ENCODE results near the gene FEZF1. TPM values are rescaled to one million over a fixed set of nuclear protein-coding genes. Genes with fewer than 3 reads are reported as not detected.
"Not testable (repeated sequence)": the region's sequence is repeated elsewhere in the genome, so short reads cannot be mapped to it uniquely, and the experiment has no call there.

Gene FEZF1
- total RNA-seq, 1 donor from 2014 or later = not detected

DNA sequence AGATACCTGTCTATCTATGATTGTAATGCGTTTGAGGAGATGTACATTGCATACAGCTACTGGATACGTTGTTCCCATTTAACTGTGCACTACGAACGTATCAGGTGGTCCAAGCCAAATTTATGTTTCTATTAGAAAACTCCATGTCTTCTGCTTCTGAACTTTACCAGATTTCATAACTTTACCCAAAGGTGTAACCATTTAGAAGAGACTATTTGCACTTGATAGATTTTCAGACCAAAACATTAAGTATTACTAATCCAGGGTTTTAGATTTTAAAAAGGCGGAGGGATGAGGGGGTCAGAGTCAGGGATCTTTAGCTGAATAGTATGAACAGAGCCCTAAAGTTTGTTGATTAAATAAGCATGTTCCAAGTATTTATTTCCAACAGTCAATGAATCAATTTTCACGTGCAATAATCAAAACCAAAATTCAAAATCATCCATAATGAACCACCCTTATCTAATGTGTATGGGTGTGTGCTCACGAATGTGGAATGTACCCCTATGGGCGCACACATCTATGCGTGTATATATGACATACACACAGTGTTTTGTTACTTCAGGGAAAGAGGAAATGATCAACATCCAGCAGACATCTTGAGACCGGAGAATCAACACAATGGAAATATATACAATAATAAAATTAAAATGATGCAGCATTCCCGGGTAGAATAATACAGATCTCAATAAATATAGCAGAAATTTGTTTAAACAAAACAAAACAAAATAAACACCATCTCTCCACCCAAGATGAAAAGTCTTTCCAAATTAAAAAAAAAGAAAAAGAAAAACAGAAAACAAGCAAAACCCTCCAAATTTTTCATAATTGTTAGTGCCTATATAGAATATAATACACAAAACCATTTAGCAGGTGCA, 3.4 kb downstream of the FEZF1 start:
- Histone ChIP-seq H3K9me3 (ENCODE audit: control insufficient read depth in 3 of 3, low read length in 3 of 3) (no peaks in the 10 kb centered on the region), H3K36me3 (ENCODE audit: control insufficient read depth in 3 of 3, insufficient read depth in 3 of 3, low read length in 3 of 3) (no peaks in the 10 kb centered on the region), H3K27ac (ENCODE audit: low read depth, low read length) (no peak overlapping the region), H3K4me1 (ENCODE audit: control insufficient read depth in 3 of 3, insufficient read depth in 3 of 3, low read length in 3 of 3) (peaks cover 24 to 33% (median 26%) of the 10 kb centered on the region in 3 donors), H3K4me3 (ENCODE audit: low read length in 3 of 3) (no peak overlapping the region), H3K27me3 (ENCODE audit: control insufficient read depth in 3 of 3, insufficient read depth in 3 of 3, low read length in 3 of 3) (peaks cover 77 to 85% (median 78%) of the 10 kb centered on the region in 3 donors), H3K9ac (ENCODE audit: low read depth in 1 of 3, low read length in 3 of 3) (no peak overlapping the region)

DNA sequence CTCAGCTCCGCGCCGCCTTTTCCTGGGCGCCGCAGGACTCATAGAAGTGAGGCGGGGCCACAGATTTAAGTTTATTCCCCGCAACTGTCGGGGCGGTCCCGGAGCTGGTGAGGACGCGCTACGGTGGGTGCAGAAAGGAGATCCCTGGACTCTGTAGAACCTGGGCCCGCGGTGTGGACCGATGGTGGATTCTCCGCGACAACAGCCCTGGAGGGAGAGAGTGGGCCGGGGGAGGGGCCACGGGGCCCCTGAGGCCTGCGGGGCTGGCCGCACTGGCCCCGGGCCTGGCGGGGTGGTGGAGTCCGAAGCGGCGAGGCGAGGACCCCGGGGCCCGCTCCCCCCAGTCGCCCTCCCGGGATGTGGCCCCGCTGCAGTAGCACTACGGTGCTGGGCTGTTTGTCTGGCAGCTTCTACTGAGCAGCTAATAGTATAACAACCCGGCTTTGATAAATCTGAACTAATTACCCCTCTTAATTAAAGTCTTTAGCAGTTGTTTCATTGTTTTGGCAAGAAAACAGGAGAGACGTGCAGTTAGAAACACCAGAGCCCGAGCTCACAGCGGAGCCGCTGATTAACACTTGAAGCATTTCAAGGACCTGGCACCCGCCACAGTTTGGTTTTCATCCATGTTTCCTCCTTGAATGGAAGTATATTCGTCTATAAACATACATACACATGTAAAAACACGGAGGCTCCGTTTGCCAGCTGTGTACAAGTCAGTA, 4.2 kb downstream of the FEZF1 start:
- H3K9ac ChIP-seq (ENCODE audit: low read depth in 1 of 3, low read length in 3 of 3) = no peak overlapping the region
- H3K4me3 ChIP-seq (ENCODE audit: low read length in 3 of 3) = peak overlapping the region in 2 of 3 donors; percentile 24 to 42
- H3K27ac ChIP-seq (ENCODE audit: low read depth, low read length) = no peak overlapping the region
- H3K4me1 ChIP-seq (ENCODE audit: control insufficient read depth in 3 of 3, insufficient read depth in 3 of 3, low read length in 3 of 3) = peaks cover 15 to 25% (median 18%) of the 10 kb centered on the region in 3 donors
- H3K27me3 ChIP-seq (ENCODE audit: control insufficient read depth in 3 of 3, insufficient read depth in 3 of 3, low read length in 3 of 3) = peaks cover 69 to 77% (median 70%) of the 10 kb centered on the region in 3 donors
- H3K36me3 ChIP-seq (ENCODE audit: control insufficient read depth in 3 of 3, insufficient read depth in 3 of 3, low read length in 3 of 3) = no peaks in the 10 kb centered on the region
- no peaks in the 10 kb centered on the region for H3K9me3 ChIP-seq (ENCODE audit: control insufficient read depth in 3 of 3, low read length in 3 of 3)

DNA sequence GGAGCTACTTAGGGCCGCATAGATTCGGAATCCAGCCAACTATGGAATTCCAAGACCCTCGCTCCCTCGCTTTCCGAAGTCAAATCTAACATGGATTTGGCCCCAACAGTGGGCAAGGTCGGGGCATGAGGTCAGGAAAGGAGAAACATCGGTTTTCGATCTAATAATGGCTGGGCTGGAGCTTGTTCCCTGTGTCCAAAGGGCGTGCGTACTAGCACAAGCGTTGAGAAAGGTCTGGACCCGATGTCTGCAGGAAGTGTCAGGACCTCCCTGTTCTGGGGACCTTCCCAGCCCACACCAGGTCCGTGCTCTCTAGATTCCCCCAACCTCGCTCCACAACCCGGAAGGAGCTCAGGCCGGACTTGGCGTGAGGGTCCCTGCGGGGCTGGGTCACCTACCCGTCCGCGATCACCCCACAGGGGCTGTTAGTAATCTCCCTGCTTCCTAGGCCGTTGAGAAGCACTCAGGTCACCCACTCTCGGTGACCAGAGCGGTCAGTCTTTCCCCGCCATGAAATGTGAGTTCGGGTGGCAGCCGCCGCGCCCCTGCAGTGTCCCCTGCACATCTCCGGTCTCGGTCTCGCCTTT, 4.8 kb downstream of the FEZF1 start:
- Histone ChIP-seq H3K9ac (ENCODE audit: low read depth in 1 of 3, low read length in 3 of 3) (no peak overlapping the region), H3K36me3 (ENCODE audit: control insufficient read depth in 3 of 3, insufficient read depth in 3 of 3, low read length in 3 of 3) (no peaks in the 10 kb centered on the region), H3K4me1 (ENCODE audit: control insufficient read depth in 3 of 3, insufficient read depth in 3 of 3, low read length in 3 of 3) (peaks cover 10 to 20% (median 13%) of the 10 kb centered on the region in 3 donors), H3K4me3 (ENCODE audit: low read length in 3 of 3) (peak overlapping the region; percentile 22 to 42 (median 24)), H3K27me3 (ENCODE audit: control insufficient read depth in 3 of 3, insufficient read depth in 3 of 3, low read length in 3 of 3) (peaks cover 65 to 73% (median 66%) of the 10 kb centered on the region in 3 donors), H3K9me3 (ENCODE audit: control insufficient read depth in 3 of 3, low read length in 3 of 3) (no peaks in the 10 kb centered on the region), H3K27ac (ENCODE audit: low read depth, low read length) (no peak overlapping the region)

DNA sequence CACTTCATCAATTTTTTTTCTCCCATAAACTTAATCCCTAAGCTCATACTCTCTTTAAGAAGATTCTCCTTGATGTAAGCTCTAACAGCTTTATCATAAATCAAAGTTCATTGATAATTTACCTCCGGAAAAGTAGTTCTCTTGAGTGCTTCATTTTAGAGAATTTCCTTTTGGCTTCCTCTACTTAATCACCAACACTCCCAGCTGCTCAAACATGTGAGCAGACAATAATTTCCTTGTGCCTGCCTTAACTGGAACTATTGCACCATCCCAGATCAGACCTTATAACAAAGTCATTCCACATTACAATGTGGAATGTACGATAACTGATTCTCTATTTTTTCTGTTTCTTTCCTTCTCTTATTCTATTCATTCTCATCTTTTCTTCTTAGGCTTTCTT, 5.9 kb downstream of the FEZF1 start:
- peaks cover 1 to 10% (median 6%) of the 10 kb centered on the region in 3 donors for H3K4me1 ChIP-seq (ENCODE audit: control insufficient read depth in 3 of 3, insufficient read depth in 3 of 3, low read length in 3 of 3)
- no peaks in the 10 kb centered on the region for H3K9me3 ChIP-seq (ENCODE audit: control insufficient read depth in 3 of 3, low read length in 3 of 3)
- no peak overlapping the region for H3K9ac ChIP-seq (ENCODE audit: low read depth in 1 of 3, low read length in 3 of 3)
- no peak overlapping the region for H3K4me3 ChIP-seq (ENCODE audit: low read length in 3 of 3)
- H3K27me3 ChIP-seq (ENCODE audit: control insufficient read depth in 3 of 3, insufficient read depth in 3 of 3, low read length in 3 of 3) = peaks cover 56 to 63% (median 57%) of the 10 kb centered on the region in 3 donors
- no peaks in the 10 kb centered on the region for H3K36me3 ChIP-seq (ENCODE audit: control insufficient read depth in 3 of 3, insufficient read depth in 3 of 3, low read length in 3 of 3)
- no peak overlapping the region for H3K27ac ChIP-seq (ENCODE audit: low read depth, low read length)

DNA sequence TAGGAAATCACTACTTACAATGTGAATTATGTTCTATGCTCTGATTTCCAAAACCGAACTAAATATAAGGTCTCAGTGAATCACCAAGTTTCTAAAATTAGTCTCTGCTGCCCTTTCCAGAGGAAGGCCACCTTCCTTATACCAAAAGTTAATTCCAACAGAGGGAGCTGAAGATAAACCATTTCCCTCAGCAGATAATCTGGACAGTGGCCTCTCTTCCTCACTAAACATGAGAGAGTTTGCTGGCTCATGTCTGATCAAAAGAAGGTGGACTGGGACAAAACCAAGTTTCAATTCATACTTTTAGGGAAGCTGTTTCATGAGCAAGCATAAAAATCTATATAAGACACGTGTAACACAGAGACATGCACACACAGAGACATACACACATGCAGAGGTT, 6.4 kb downstream of the FEZF1 start:
- Histone ChIP-seq H3K36me3 (ENCODE audit: control insufficient read depth in 3 of 3, insufficient read depth in 3 of 3, low read length in 3 of 3) (no peaks in the 10 kb centered on the region), H3K27ac (ENCODE audit: low read depth, low read length) (no peak overlapping the region), H3K4me3 (ENCODE audit: low read length in 3 of 3) (no peak overlapping the region), H3K9me3 (ENCODE audit: control insufficient read depth in 3 of 3, low read length in 3 of 3) (no peaks in the 10 kb centered on the region), H3K4me1 (ENCODE audit: control insufficient read depth in 3 of 3, insufficient read depth in 3 of 3, low read length in 3 of 3) (peaks cover 0 to 10% (median 6%) of the 10 kb centered on the region in 3 donors), H3K27me3 (ENCODE audit: control insufficient read depth in 3 of 3, insufficient read depth in 3 of 3, low read length in 3 of 3) (peaks cover 51 to 59% (median 54%) of the 10 kb centered on the region in 3 donors), H3K9ac (ENCODE audit: low read depth in 1 of 3, low read length in 3 of 3) (no peak overlapping the region)

DNA sequence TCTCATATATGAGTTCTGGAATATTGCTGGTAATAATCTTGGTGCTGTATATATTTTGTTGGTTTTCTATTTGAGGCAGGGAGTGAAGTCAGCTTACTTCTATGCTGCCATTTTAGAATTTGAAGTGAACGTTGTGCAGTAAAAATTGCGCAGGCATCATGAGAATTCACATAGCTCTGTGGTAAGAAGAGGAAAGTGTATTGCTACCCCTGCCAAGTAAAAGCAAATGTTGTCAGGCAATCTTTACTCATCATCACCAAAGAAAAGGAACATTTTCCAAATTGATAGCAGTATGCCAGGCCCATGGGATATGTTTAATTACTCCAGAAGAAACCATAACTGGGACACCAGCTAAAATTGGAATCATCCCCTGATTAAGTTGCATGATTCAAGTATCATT, 13.4 kb downstream of the FEZF1 start:
- H3K27me3 ChIP-seq (ENCODE audit: control insufficient read depth in 3 of 3, insufficient read depth in 3 of 3, low read length in 3 of 3) = no peaks in the 10 kb centered on the region
- H3K36me3 ChIP-seq (ENCODE audit: control insufficient read depth in 3 of 3, insufficient read depth in 3 of 3, low read length in 3 of 3) = no peaks in the 10 kb centered on the region
- H3K4me3 ChIP-seq (ENCODE audit: low read length in 3 of 3) = no peak overlapping the region
- no peaks in the 10 kb centered on the region for H3K4me1 ChIP-seq (ENCODE audit: control insufficient read depth in 3 of 3, insufficient read depth in 3 of 3, low read length in 3 of 3)
- H3K9ac ChIP-seq (ENCODE audit: low read depth in 1 of 3, low read length in 3 of 3) = no peak overlapping the region
- peaks cover 0 to 10% (median 0%) of the 10 kb centered on the region in 3 donors for H3K9me3 ChIP-seq (ENCODE audit: control insufficient read depth in 3 of 3, low read length in 3 of 3)
- no peak overlapping the region for H3K27ac ChIP-seq (ENCODE audit: low read depth, low read length)

DNA sequence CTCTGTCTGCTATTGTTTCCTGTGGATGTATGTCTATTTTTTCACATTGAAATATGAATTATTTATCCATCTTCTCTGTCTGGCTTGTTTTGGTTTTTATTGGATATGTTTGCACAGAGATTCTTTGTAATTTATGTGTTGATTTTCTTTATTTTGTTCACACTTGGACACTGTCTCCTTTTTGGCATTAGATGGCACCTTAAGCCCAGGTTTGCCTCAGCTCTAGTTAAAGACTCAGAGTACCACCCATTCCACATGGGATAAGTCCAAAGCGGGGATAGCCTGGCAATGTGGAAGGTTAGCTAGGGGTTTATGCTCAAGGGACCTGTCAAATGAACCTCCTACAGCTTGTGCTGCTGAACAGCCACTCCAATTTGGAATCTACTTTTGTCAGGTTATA, 14.1 kb downstream of the FEZF1 start:
- Histone ChIP-seq H3K9me3 (ENCODE audit: control insufficient read depth in 3 of 3, low read length in 3 of 3) (peaks cover 0 to 10% (median 0%) of the 10 kb centered on the region in 3 donors), H3K4me3 (ENCODE audit: low read length in 3 of 3) (no peak overlapping the region), H3K36me3 (ENCODE audit: control insufficient read depth in 3 of 3, insufficient read depth in 3 of 3, low read length in 3 of 3) (no peaks in the 10 kb centered on the region), H3K4me1 (ENCODE audit: control insufficient read depth in 3 of 3, insufficient read depth in 3 of 3, low read length in 3 of 3) (no peaks in the 10 kb centered on the region), H3K9ac (ENCODE audit: low read depth in 1 of 3, low read length in 3 of 3) (no peak overlapping the region), H3K27ac (ENCODE audit: low read depth, low read length) (no peak overlapping the region), H3K27me3 (ENCODE audit: control insufficient read depth in 3 of 3, insufficient read depth in 3 of 3, low read length in 3 of 3) (no peaks in the 10 kb centered on the region)

DNA sequence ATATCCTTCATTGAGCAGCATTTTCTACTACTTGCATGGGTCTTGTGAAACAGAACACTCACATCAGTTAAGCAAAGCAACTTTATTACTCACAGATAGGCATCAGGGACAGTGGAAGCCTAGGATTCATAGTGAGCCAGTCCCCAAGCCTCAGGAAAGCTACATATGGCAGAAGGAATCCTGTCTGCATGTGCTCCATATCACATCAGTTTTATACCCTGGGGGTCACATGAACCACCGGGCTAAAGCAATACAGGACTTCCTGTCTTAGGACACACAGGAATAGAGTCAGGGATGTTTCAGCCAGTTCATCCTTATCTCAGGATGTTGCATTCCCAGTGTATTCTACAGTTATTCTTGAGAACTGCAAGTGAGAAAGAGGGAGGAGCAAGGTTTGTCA, 15.1 kb downstream of the FEZF1 start:
- no peaks in the 10 kb centered on the region for H3K27me3 ChIP-seq (ENCODE audit: control insufficient read depth in 3 of 3, insufficient read depth in 3 of 3, low read length in 3 of 3)
- H3K9me3 ChIP-seq (ENCODE audit: control insufficient read depth in 3 of 3, low read length in 3 of 3) = peaks cover 0 to 10% (median 0%) of the 10 kb centered on the region in 3 donors
- H3K9ac ChIP-seq (ENCODE audit: low read depth in 1 of 3, low read length in 3 of 3) = no peak overlapping the region
- H3K4me3 ChIP-seq (ENCODE audit: low read length in 3 of 3) = no peak overlapping the region
- H3K36me3 ChIP-seq (ENCODE audit: control insufficient read depth in 3 of 3, insufficient read depth in 3 of 3, low read length in 3 of 3) = no peaks in the 10 kb centered on the region
- no peaks in the 10 kb centered on the region for H3K4me1 ChIP-seq (ENCODE audit: control insufficient read depth in 3 of 3, insufficient read depth in 3 of 3, low read length in 3 of 3)
- no peak overlapping the region for H3K27ac ChIP-seq (ENCODE audit: low read depth, low read length)

DNA sequence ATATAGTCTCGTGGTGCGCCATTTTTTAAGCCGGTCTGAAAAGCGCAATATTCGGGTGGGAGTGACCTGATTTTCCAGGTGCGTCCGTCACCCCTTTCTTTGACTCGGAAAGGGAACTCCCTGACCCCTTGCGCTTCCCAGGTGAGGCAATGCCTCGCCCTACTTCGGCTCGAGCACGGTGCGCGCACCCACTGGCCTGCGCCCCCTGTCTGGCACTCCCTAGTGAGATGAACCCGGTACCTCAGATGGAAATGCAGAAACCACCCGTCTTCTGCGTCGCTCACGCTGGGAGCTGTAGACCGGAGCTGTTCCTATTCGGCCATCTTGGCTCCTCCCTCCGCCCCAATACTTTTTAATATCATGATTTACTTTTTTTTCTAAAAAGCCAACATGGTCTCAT, 19.9 kb downstream of the FEZF1 start:
- not testable (repeated sequence) for H3K36me3 ChIP-seq (ENCODE audit: control insufficient read depth in 3 of 3, insufficient read depth in 3 of 3, low read length in 3 of 3); H3K27me3 ChIP-seq (ENCODE audit: control insufficient read depth in 3 of 3, insufficient read depth in 3 of 3, low read length in 3 of 3); H3K4me3 ChIP-seq (ENCODE audit: low read length in 3 of 3); H3K4me1 ChIP-seq (ENCODE audit: control insufficient read depth in 3 of 3, insufficient read depth in 3 of 3, low read length in 3 of 3); H3K9me3 ChIP-seq (ENCODE audit: control insufficient read depth in 3 of 3, low read length in 3 of 3); H3K27ac ChIP-seq (ENCODE audit: low read depth, low read length); H3K9ac ChIP-seq (ENCODE audit: low read depth in 1 of 3, low read length in 3 of 3)

DNA sequence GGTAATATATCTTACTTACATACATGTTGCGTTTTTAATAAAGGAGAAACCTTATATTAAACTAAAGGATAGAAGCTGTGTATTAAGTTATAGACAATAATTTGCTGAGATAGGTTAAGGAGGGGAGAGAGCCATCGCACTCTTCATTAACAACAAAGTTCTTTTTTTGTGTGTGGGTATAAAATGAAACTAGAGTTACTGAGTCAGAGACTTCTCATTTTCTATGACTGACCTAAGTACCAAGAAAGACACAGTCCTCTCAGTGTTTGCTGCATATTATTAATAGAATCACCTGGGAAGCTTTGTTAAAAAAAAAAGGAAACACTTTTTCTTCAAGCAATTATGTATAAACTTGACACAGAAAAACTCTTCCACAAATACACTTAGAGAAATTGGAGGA, 31.4 kb downstream of the FEZF1 start:
- H3K36me3 ChIP-seq (ENCODE audit: control insufficient read depth in 3 of 3, insufficient read depth in 3 of 3, low read length in 3 of 3) = no peaks in the 10 kb centered on the region
- no peaks in the 10 kb centered on the region for H3K27me3 ChIP-seq (ENCODE audit: control insufficient read depth in 3 of 3, insufficient read depth in 3 of 3, low read length in 3 of 3)
- no peak overlapping the region for H3K9ac ChIP-seq (ENCODE audit: low read depth in 1 of 3, low read length in 3 of 3)
- no peak overlapping the region for H3K27ac ChIP-seq (ENCODE audit: low read depth, low read length)
- H3K4me3 ChIP-seq (ENCODE audit: low read length in 3 of 3) = no peak overlapping the region
- no peaks in the 10 kb centered on the region for H3K9me3 ChIP-seq (ENCODE audit: control insufficient read depth in 3 of 3, low read length in 3 of 3)
- no peaks in the 10 kb centered on the region for H3K4me1 ChIP-seq (ENCODE audit: control insufficient read depth in 3 of 3, insufficient read depth in 3 of 3, low read length in 3 of 3)

All from skeletal muscle tissue (tissue), 4 donors.